B cell (primary cell): ENCODE results near the gene RPP40. TPM values are rescaled to one million over a fixed set of nuclear protein-coding genes. Genes with fewer than 3 reads are reported as not detected.
A peak's percentile ranks its signal among the peaks of the same experiment; 100 is the strongest.

ENCODE experiments used
- ATAC-seq: fragments of 200-7000 bp; cut with Tn5 transposase; one replicate; pipeline ENCODE4 v1.10.0; 2021; ENCODE audit warnings: low read depth, mild to moderate bottlenecking, moderate number of reproducible peaks, moderate library complexity
- CTCF ChIA-PET: fragments of 350-600 bp; sonication (Branson Sonifier 250); formaldehyde crosslinking; loops from one replicate; lab custom pipeline; 2021; ENCODE audit warnings: antibody characterized with exemption, inconsistent platforms; lab: Charles Lee
- POLR2A ChIA-PET: fragments of 350-600 bp; sonication (Branson Sonifier 250); formaldehyde crosslinking; loops from one replicate; lab custom pipeline; 2021; ENCODE audit warnings: antibody characterized with exemption; lab: Charles Lee
- DNase-seq: peaks from one replicate; pipeline ENCODE4 v3.0.0; 2013
- H2AFZ ChIP-seq: 2 replicates; pipeline ENCODE4 v1.6.1; 2012; ENCODE audit warnings: mild to moderate bottlenecking, low read depth, low read length; ENCODE audit not compliant: insufficient read depth, poor library complexity, severe bottlenecking
- H3K27ac ChIP-seq, 2 donors: 1 replicate in 1 of 2; 2 replicates in 1 of 2; pipeline ENCODE4 v1.5.1; 2012 to 2013; ENCODE audit warnings: low read length in 2 of 2, mild to moderate bottlenecking in 2 of 2, moderate library complexity in 1 of 2
- H3K27me3 ChIP-seq, 4 experiments: fragments of 200-600 bp in 1 of 4; sonication (generic) in 1 of 4; replicated peaks in 1 of 4; 1 replicate in 2 of 4; 2 replicates in 2 of 4; pipeline versions ENCODE4 v1.6.1 to v1.7.0; 2013 to 2016; ENCODE audit warnings: low read length in 3 of 4, mild to moderate bottlenecking in 2 of 4, mixed read lengths in 1 of 4, moderate library complexity in 1 of 4; ENCODE audit not compliant: insufficient read depth in 4 of 4, control insufficient read depth in 3 of 4; ENCODE audit errors: control extremely low read depth in 1 of 4
- H3K36me3 ChIP-seq, 2 experiments: replicated peaks in 1 of 2; 1 replicate in 1 of 2; 2 replicates in 1 of 2; pipeline versions ENCODE4 v1.6.1 to v1.7.1; 2013; ENCODE audit warnings: low read length in 1 of 2; ENCODE audit not compliant: insufficient read depth in 2 of 2, control insufficient read depth in 1 of 2; ENCODE audit errors: control extremely low read depth in 1 of 2, extremely low read depth in 1 of 2
- H3K4me1 ChIP-seq, 2 donors: fragments of 200-600 bp in 1 of 2; sonication (generic) in 1 of 2; 1 replicate in 1 of 2; 2 replicates in 1 of 2; pipeline versions ENCODE4 v1.5.1 to v1.6.1; 2013 to 2017; ENCODE audit warnings: low read length in 2 of 2; ENCODE audit not compliant: control insufficient read depth in 2 of 2, insufficient read depth in 2 of 2
- H3K4me2 ChIP-seq: replicated peaks from 2 replicates; pipeline ENCODE3; 2012; ENCODE audit warnings: mild to moderate bottlenecking, low read depth, low read length; ENCODE audit not compliant: poor library complexity, severe bottlenecking
- H3K4me3 ChIP-seq, 5 experiments: fragments of 200-600 bp in 1 of 5; sonication (generic) in 1 of 5; 1 replicate in 3 of 5; 2 replicates in 2 of 5; pipeline versions ENCODE4 v1.5.1 to v1.7.0; 2011 to 2016; ENCODE audit warnings: low read length in 4 of 5, mild to moderate bottlenecking in 4 of 5, low read depth in 2 of 5, control low read depth in 1 of 5, moderate library complexity in 1 of 5; ENCODE audit not compliant: insufficient read depth in 1 of 5; ENCODE audit errors: control extremely low read depth in 1 of 5, extremely low read depth in 1 of 5
- H3K79me2 ChIP-seq: fragments of 200-600 bp; sonication (generic); one replicate; pipeline ENCODE4 v1.6.0; 2016; ENCODE audit warnings: low read length; ENCODE audit not compliant: control insufficient read depth, insufficient read depth
- H3K9ac ChIP-seq: fragments of 200-600 bp; sonication (generic); 2 replicates; pipeline ENCODE4 v1.6.1; 2017; ENCODE audit warnings: mild to moderate bottlenecking, low read length, moderate library complexity
- H3K9me3 ChIP-seq, 3 donors: one replicate each; pipeline versions ENCODE4 v1.6.1 to v1.7.1; 2013; ENCODE audit warnings: low read length in 2 of 3; ENCODE audit not compliant: control insufficient read depth in 2 of 3, insufficient read depth in 1 of 3; ENCODE audit errors: control extremely low read depth in 1 of 3
- H4K20me1 ChIP-seq: 2 replicates; pipeline ENCODE4 v1.6.0; 2012; ENCODE audit warnings: mild to moderate bottlenecking, low read length; ENCODE audit not compliant: insufficient read depth, control insufficient read depth, poor library complexity, severe bottlenecking
- H3K27ac Mint-ChIP-seq: one replicate; pipeline ENCODE4 v1.8.0; 2021; ENCODE audit warnings: mixed read lengths
- H3K27me3 Mint-ChIP-seq: one replicate; pipeline ENCODE4 v1.8.0; 2021; ENCODE audit warnings: mixed read lengths
- H3K4me1 Mint-ChIP-seq: one replicate; pipeline ENCODE4 v1.8.0; 2021; ENCODE audit warnings: mixed read lengths
- H3K4me3 Mint-ChIP-seq: one replicate; pipeline ENCODE4 v1.8.0; 2021; ENCODE audit warnings: mixed read lengths
- H3K9me3 Mint-ChIP-seq: one replicate; pipeline ENCODE4 v1.8.0; 2022; ENCODE audit warnings: mixed read lengths; ENCODE audit not compliant: insufficient read depth
- CTCF ChIP-seq: fragments of 200-600 bp; IDR thresholded peaks from one replicate; pipeline ENCODE4 v1.8.0; 2022; ENCODE audit warnings: antibody characterized with exemption, mild to moderate bottlenecking
- EZH2 ChIP-seq: IDR thresholded peaks from 2 replicates; pipeline ENCODE4 v1.6.1; 2012; ENCODE audit warnings: borderline replicate concordance, low read depth, mild to moderate bottlenecking, moderate library complexity, low read length; ENCODE audit not compliant: insufficient read depth, poor library complexity, severe bottlenecking
- WGBS: methylation state at CpG from one replicate; pipeline ENCODE4 v1.1.5; 2013; ENCODE audit warnings: missing lambda C conversion rate; ENCODE audit not compliant: insufficient coverage; 5-methylcytosine and 5-hydroxymethylcytosine counted together
- intact Hi-C: fragments of 100-400 bp; cut with micrococcal nuclease; formaldehyde crosslinking; loops from one replicate; pipeline ENCODE4 v1.10.0; 2022
- polyA plus RNA-seq: library from polyadenylated mRNA; depleted of rRNA; stranded (reverse); fragments of >200 nt; gene quantifications from 2 replicates; pipeline ENCODE4 v1.2.3, GENCODE V29; 2012
- total RNA-seq, 2 donors: library from RNA; stranded (reverse); fragments of 120-200 nt in 1 of 2; gene quantifications; 1 replicate in 1 of 2; 2 replicates in 1 of 2; pipeline versions ENCODE4 v1.2.3 to v1.2.4, GENCODE V29; 2013 to 2022

Gene RPP40
- total and polyA plus RNA-seq, 2 donors (not counting 1 experiment from before 2014, with no cell fraction given): 2.7 to 3.8 TPM

GRCh38 chr6:5028301-5028700 lies 24.5 kb upstream of the RPP40 start:
- Histone ChIP-seq H3K79me2 (no peaks in the 10 kb centered on the region), H3K9me3 (peaks cover 0 to 9% (median 0%) of the 10 kb centered on the region in 3 donors), H3K9ac (no peak overlapping the region), H3K36me3 (no peaks in the 10 kb centered on the region), H2AFZ (no peak overlapping the region), H3K27me3 (peaks cover 0 to 24% (median 4%) of the 10 kb centered on the region in 4 experiments), H4K20me1 (no peaks in the 10 kb centered on the region), H3K4me1 (peaks cover 12 to 16% of the 10 kb centered on the region in 2 donors), H3K4me2 (no peak overlapping the region), H3K27ac (no peak overlapping the region), H3K4me3 (no peak overlapping the region)
- no peak overlapping the region for H3K27ac Mint-ChIP-seq
- H3K27me3 Mint-ChIP-seq: peaks cover 4% of the 10 kb centered on the region
- intact Hi-C loops: no loop called here
- peaks cover 18% of the 10 kb centered on the region for H3K4me1 Mint-ChIP-seq
- WGBS: 97% methylated on average over 5 of the region's 7 CpGs
- POLR2A ChIA-PET: no interaction called here
- TF ChIP-seq EZH2 (no peak), CTCF (no peak)
- no peaks in the 10 kb centered on the region for H3K9me3 Mint-ChIP-seq
- CTCF ChIA-PET: no interaction called here
- no peak overlapping the region for H3K4me3 Mint-ChIP-seq
- ATAC-seq (no peak), DNase-seq (no peak)

GRCh38 chr6:5025911-5026819 lies 22.3 kb upstream of the RPP40 start:
- DNase-seq: no peak
- intact Hi-C loops: no loop called here
- peak overlapping the region; percentile 68 for H3K4me2 ChIP-seq
- peaks cover 4% of the 10 kb centered on the region for H3K27me3 Mint-ChIP-seq
- ChIA-PET CTCF (no interaction called here), POLR2A (no interaction called here)
- no peak for TF ChIP-seq EZH2
- TF ChIP-seq CTCF: no peak
- peaks cover 0 to 24% (median 4%) of the 10 kb centered on the region in 4 experiments for H3K27me3 ChIP-seq
- H3K4me3 ChIP-seq: peak overlapping the region in 4 of 5 experiments; percentile 15 to 35 (median 26)
- H3K9me3 Mint-ChIP-seq: no peaks in the 10 kb centered on the region
- H3K4me1 Mint-ChIP-seq: peaks cover 18% of the 10 kb centered on the region
- H3K4me3 Mint-ChIP-seq: peak overlapping the region; percentile 77
- peak overlapping the region; percentile 34 for H2AFZ ChIP-seq
- peaks cover 12 to 16% of the 10 kb centered on the region in 2 donors for H3K4me1 ChIP-seq
- H3K27ac Mint-ChIP-seq: no peak overlapping the region
- H3K36me3 ChIP-seq: peaks cover 0 to 2% of the 10 kb centered on the region in 2 experiments
- peaks cover 0 to 5% (median 0%) of the 10 kb centered on the region in 3 donors for H3K9me3 ChIP-seq
- H3K9ac ChIP-seq: peak overlapping the region; percentile 36
- H3K27ac ChIP-seq: no peak overlapping the region
- WGBS: 9% methylated on average over 27 of the region's 35 CpGs
- H4K20me1 ChIP-seq: no peaks in the 10 kb centered on the region
- H3K79me2 ChIP-seq: no peaks in the 10 kb centered on the region
- ATAC-seq: no peak
